ENCODE data around the gene C1orf226.
"Not testable (repeated sequence)": the region's sequence is repeated elsewhere in the genome, so short reads cannot be mapped to it uniquely, and the experiment has no call there.

The C1orf226 gene

GRCh38 chr1:162400790-162401355, 19.3 kb downstream of the C1orf226 start:
- no peak for ATAC-seq
- Mint-ChIP-seq H3K36me3 (no peaks in the 10 kb centered on the region), H3K4me1 (no peaks in the 10 kb centered on the region), H3K27ac (no peak overlapping the region), H3K4me3 (no peak overlapping the region), H3K27me3 (peaks cover 43% of the 10 kb centered on the region), H3K9me3 (no peaks in the 10 kb centered on the region)

GRCh38 chr1:162404550-162405160, 23.1 kb downstream of the C1orf226 start:
- ATAC-seq = no peak
- Mint-ChIP-seq H3K9me3 (no peaks in the 10 kb centered on the region), H3K27ac (no peak overlapping the region), H3K36me3 (no peaks in the 10 kb centered on the region), H3K4me3 (no peak overlapping the region), H3K4me1 (no peaks in the 10 kb centered on the region), H3K27me3 (peaks cover 20% of the 10 kb centered on the region)

- Mint-ChIP-seq H3K9me3 (no peaks in the 10 kb centered on the region), H3K4me3 (no peak overlapping the region), H3K4me1 (no peaks in the 10 kb centered on the region), H3K27ac (no peak overlapping the region), H3K36me3 (no peaks in the 10 kb centered on the region), H3K27me3 (peaks cover 26% of the 10 kb centered on the region)
- no peak for ATAC-seq
These were observed 24.3 kb downstream of the C1orf226 start for GRCh38 chr1:162405800-162406199.

- Mint-ChIP-seq H3K36me3 (no peaks in the 10 kb centered on the region), H3K27me3 (peaks cover 33% of the 10 kb centered on the region), H3K27ac (no peak overlapping the region), H3K4me1 (no peaks in the 10 kb centered on the region), H3K9me3 (no peaks in the 10 kb centered on the region), H3K4me3 (no peak overlapping the region)
- no peak for ATAC-seq
These were observed 25.3 kb downstream of the C1orf226 start for GRCh38 chr1:162406811-162407210.

- H3K4me1 Mint-ChIP-seq = no peaks in the 10 kb centered on the region
- ATAC-seq = no peak
- H3K36me3 Mint-ChIP-seq = no peaks in the 10 kb centered on the region
- no peaks in the 10 kb centered on the region for H3K9me3 Mint-ChIP-seq
- no peak overlapping the region for H3K4me3 Mint-ChIP-seq
- H3K27ac Mint-ChIP-seq = no peak overlapping the region
- H3K27me3 Mint-ChIP-seq = peaks cover 29% of the 10 kb centered on the region
These were observed 26.0 kb downstream of the C1orf226 start for GRCh38 chr1:162407539-162407938.

GRCh38 chr1:162412002-162412401, 30.5 kb downstream of the C1orf226 start, which contains the start of gene SH2D1B:
SH2D1B (minus strand) TSS chr1:162412136; CDS start chr1:162412016, 120 bp downstream.
- Mint-ChIP-seq H3K27me3 (peaks cover 46% of the 10 kb centered on the region), H3K27ac (no peak within 1 kb of the TSS), H3K9me3 (no peaks in the 10 kb centered on the region), H3K36me3 (no peaks in the 10 kb centered on the region), H3K4me3 (no peak within 1 kb of the TSS), H3K4me1 (no peaks in the 10 kb centered on the region)
- ATAC-seq = no peak

- Mint-ChIP-seq H3K4me1 (no peaks in the 10 kb centered on the region), H3K27ac (no peak overlapping the region), H3K36me3 (no peaks in the 10 kb centered on the region), H3K27me3 (peaks cover 31% of the 10 kb centered on the region), H3K9me3 (no peaks in the 10 kb centered on the region), H3K4me3 (no peak overlapping the region)
- ATAC-seq = no peak
These were observed 34.7 kb downstream of the C1orf226 start for GRCh38 chr1:162416215-162416614.

- peaks cover 24% of the 10 kb centered on the region for H3K27me3 Mint-ChIP-seq
- no peak for ATAC-seq
- no peaks in the 10 kb centered on the region for H3K4me1 Mint-ChIP-seq
- no peaks in the 10 kb centered on the region for H3K9me3 Mint-ChIP-seq
- no peak overlapping the region for H3K27ac Mint-ChIP-seq
- H3K4me3 Mint-ChIP-seq = no peak overlapping the region
- H3K36me3 Mint-ChIP-seq = no peaks in the 10 kb centered on the region
These were observed 35.4 kb downstream of the C1orf226 start for GRCh38 chr1:162416909-162417308.

- Mint-ChIP-seq H3K4me1 (peaks cover 1% of the 10 kb centered on the region), H3K27ac (no peak overlapping the region), H3K9me3 (no peaks in the 10 kb centered on the region), H3K36me3 (no peaks in the 10 kb centered on the region), H3K4me3 (no peak overlapping the region), H3K27me3 (peaks cover 22% of the 10 kb centered on the region)
- ATAC-seq = no peak
These were observed 36.1 kb downstream of the C1orf226 start for GRCh38 chr1:162417650-162418049.

GRCh38 chr1:162418584-162418983, 37.1 kb downstream of the C1orf226 start:
- ATAC-seq, H3K36me3 Mint-ChIP-seq, H3K27ac Mint-ChIP-seq, H3K4me3 Mint-ChIP-seq, H3K9me3 Mint-ChIP-seq: not testable (repeated sequence)
- peaks cover 11% of the 10 kb centered on the region for H3K4me1 Mint-ChIP-seq
- peaks cover 26% of the 10 kb centered on the region for H3K27me3 Mint-ChIP-seq

- peaks cover 32% of the 10 kb centered on the region for H3K27me3 Mint-ChIP-seq
- H3K4me1 Mint-ChIP-seq = peaks cover 15% of the 10 kb centered on the region
- not testable (repeated sequence) for H3K4me3 Mint-ChIP-seq, ATAC-seq, H3K36me3 Mint-ChIP-seq, H3K27ac Mint-ChIP-seq, H3K9me3 Mint-ChIP-seq
These were observed 38.0 kb downstream of the C1orf226 start for GRCh38 chr1:162419450-162419931.

- Mint-ChIP-seq H3K27me3 (peaks cover 37% of the 10 kb centered on the region), H3K9me3 (no peaks in the 10 kb centered on the region), H3K4me3 (no peak overlapping the region), H3K4me1 (peaks cover 15% of the 10 kb centered on the region), H3K36me3 (no peaks in the 10 kb centered on the region), H3K27ac (no peak overlapping the region)
- no peak for ATAC-seq
These were observed 38.6 kb downstream of the C1orf226 start for GRCh38 chr1:162420120-162420519.

GRCh38 chr1:162421258-162422164, 40.0 kb downstream of the C1orf226 start:
- Mint-ChIP-seq H3K4me1 (peaks cover 15% of the 10 kb centered on the region), H3K27ac (no peak overlapping the region), H3K4me3 (no peak overlapping the region), H3K9me3 (no peaks in the 10 kb centered on the region), H3K27me3 (peaks cover 33% of the 10 kb centered on the region), H3K36me3 (no peaks in the 10 kb centered on the region)
- no peak for ATAC-seq

GRCh38 chr1:162422662-162423375, 41.3 kb downstream of the C1orf226 start:
- Mint-ChIP-seq H3K4me3 (no peak overlapping the region), H3K36me3 (no peaks in the 10 kb centered on the region)

GRCh38 chr1:162430583-162430982, 49.1 kb downstream of the C1orf226 start:
- peaks cover 5% of the 10 kb centered on the region for H3K27me3 Mint-ChIP-seq
- no peaks in the 10 kb centered on the region for H3K4me1 Mint-ChIP-seq
- ATAC-seq = no peak
- H3K36me3 Mint-ChIP-seq = no peaks in the 10 kb centered on the region
- no peaks in the 10 kb centered on the region for H3K9me3 Mint-ChIP-seq
- H3K4me3 Mint-ChIP-seq = no peak overlapping the region
- H3K27ac Mint-ChIP-seq = no peak overlapping the region

More at GRCh38 chr1:162422662-162423375, 41.3 kb downstream of the C1orf226 start:
- peak; percentile 67 for ATAC-seq
- H3K4me1 Mint-ChIP-seq = peaks cover 15% of the 10 kb centered on the region
- no peaks in the 10 kb centered on the region for H3K9me3 Mint-ChIP-seq
- peaks cover 32% of the 10 kb centered on the region for H3K27me3 Mint-ChIP-seq
- H3K27ac Mint-ChIP-seq = no peak overlapping the region
